Airway epithelial cell (primary cell): ENCODE results near the gene REV1. TPM values are rescaled to one million over a fixed set of nuclear protein-coding genes. Genes with fewer than 3 reads are reported as not detected.

Source experiments
- total RNA-seq: library from RNA; depleted of rRNA; stranded (reverse); fragments of >200 nt; gene quantifications from 2 replicates; pipeline ENCODE4 v1.2.3, GENCODE V29; 2015

Gene REV1
- total RNA-seq: 12.1 and 19.4 TPM in 2 replicates

DNA sequence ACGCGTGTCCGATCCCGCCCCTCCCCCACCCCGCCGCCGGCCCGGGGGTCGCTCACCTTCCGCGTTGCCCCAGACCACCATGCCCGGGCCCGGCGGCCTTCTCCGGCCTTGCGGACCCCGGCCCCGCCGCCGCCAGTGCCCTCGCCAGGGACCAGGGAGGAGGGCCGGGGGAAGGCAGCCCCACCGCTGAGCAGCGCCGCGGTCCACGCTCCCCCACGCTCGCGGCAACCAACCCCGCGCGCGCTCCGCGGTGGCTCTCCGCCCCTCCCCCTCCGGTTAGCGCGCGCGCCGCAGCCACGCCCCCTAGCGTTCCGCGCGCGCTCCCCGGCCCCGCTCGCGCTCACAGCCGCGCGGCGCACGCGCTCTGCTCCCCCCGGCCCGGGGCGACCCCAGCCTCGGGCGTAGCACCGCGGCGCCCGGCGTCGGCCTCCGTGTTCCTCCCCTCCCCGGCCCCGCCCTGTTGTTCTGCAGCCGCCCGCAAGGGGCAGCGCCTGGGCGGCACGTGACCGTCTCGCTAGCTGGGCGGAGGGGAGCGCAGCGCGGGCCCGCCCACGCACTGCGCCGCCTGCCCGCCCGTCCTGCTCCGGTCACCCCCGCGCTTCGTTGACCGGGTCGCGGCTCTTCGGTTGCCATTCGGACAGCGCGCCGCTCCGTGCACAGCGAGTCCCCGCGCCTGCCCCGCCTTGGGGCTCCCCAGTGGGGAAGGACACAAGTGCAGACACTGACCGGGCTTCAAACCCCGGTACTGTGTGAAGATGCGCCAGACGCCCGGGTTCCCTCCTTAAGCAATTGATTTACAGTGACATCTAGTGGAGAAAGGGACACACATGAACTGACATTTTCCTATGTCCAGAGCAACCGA, at the start of gene REV1:
REV1 (minus strand) TSS at position 257 of the 862 bp plus-strand sequence. CDS start 25,042 bp downstream, outside the sequence.

Other genes starting within 250 kb of the REV1 start
- gene LYG2, start 234.4 kb downstream of the REV1 start, total RNA-seq: not detected in 2 replicates
- not detected in 2 replicates for gene LYG1, start 188.8 kb downstream of the REV1 start, total RNA-seq
- 39.0 and 53.2 TPM in 2 replicates for gene TXNDC9, start 153.7 kb downstream of the REV1 start, total RNA-seq
- gene EIF5B, start 152.6 kb downstream of the REV1 start, total RNA-seq: 26.0 and 32.0 TPM in 2 replicates